Measurements from ENCODE around the gene DPYSL5. TPM values are rescaled to one million over a fixed set of nuclear protein-coding genes. Genes with fewer than 3 reads are reported as not detected.

The DPYSL5 gene
- total and polyA plus RNA-seq, 9 of the 15 experiments (the other 6 are each of a cell fraction or from before 2014, with no cell fraction given), result 0.06 TPM; not detected in 8

- Histone ChIP-seq H2AFZ (ENCODE audit: low read depth, low read length) (no peak overlapping the region), H3K9me1 (ENCODE audit: control insufficient read depth, insufficient read depth, low read length) (no peaks in the 10 kb centered on the region), H3K27ac (ENCODE audit: extremely low read depth, low read depth, low read length) (no peak overlapping the region), H4K20me1 (replicated peaks; ENCODE audit: control insufficient read depth, insufficient read depth, low read length) (no peaks in the 10 kb centered on the region), H3K4me2 (ENCODE audit: insufficient read depth, low read length) (no peak overlapping the region), H3K9me3 (replicated peaks; ENCODE audit: control insufficient read depth, insufficient read depth, low read depth, low read length) (no peaks in the 10 kb centered on the region), H3K27me3 (ENCODE audit: control insufficient read depth in 2 of 2, insufficient read depth in 2 of 2, low read length in 2 of 2) (peaks cover 28 to 56% of the 10 kb centered on the region in 2 experiments), H3K9ac (ENCODE audit: insufficient read depth in 1 of 2, low read depth in 2 of 2, low read length in 2 of 2) (no peak overlapping the region), H3K36me3 (ENCODE audit: control insufficient read depth, insufficient read depth, low read length) (no peaks in the 10 kb centered on the region), H3K79me2 (ENCODE audit: control insufficient read depth, insufficient read depth, low read length) (no peaks in the 10 kb centered on the region), H3K4me3 (no peak overlapping the region), H3K4me1 (replicated peaks in 1 of 2; ENCODE audit: control insufficient read depth in 2 of 2, insufficient read depth in 2 of 2, low read length in 2 of 2) (peaks cover 4 to 5% of the 10 kb centered on the region in 2 experiments; a peak in 3 of 5 replicates)
- in situ Hi-C loops (cut with MboI) (no loop called here), intact Hi-C loops (cut with micrococcal nuclease) (no loop called here)
- DNase-seq (ENCODE audit: extremely low read depth in 1 of 4, low spot score in 3 of 4) (no peak), FAIRE-seq (no peak), ATAC-seq (no peak)
- no TSS peak for BruUV-seq (replicated peaks)
- TF ChIP-seq ZNF12 (CRISPR knock-in tag; IDR thresholded peaks at IDR 0.05) (no peak), SMARCE1 (IDR thresholded peaks at IDR 0.05) (no peak), GTF2B (IDR thresholded peaks at IDR 0.05; ENCODE audit: extremely low read depth, insufficient read length) (no peak), ZNF512 (tag; IDR thresholded peaks at IDR 0.05) (no peak), DMBX1 (CRISPR knock-in tag; IDR thresholded peaks at IDR 0.05; ENCODE audit: borderline replicate concordance) (no peak), U2AF2 (optimal IDR thresholded peaks at IDR 0.05; ENCODE audit: low read depth, low read length) (no peak), NRF1 (conservative IDR thresholded peaks at IDR 0.05 in 1 of 2, IDR thresholded peaks at IDR 0.05 in 1 of 2) (no peak), RBM22 (IDR thresholded peaks at IDR 0.05; ENCODE audit: low read depth, low read length, poor library complexity, severe bottlenecking) (no peak), ZNF785 (CRISPR knock-in tag; IDR thresholded peaks at IDR 0.05) (no peak), TBL1XR1 (IDR thresholded peaks at IDR 0.05; ENCODE audit: low read length in 2 of 2) (no peak), ZNF830 (CRISPR knock-in tag; IDR thresholded peaks at IDR 0.05) (no peak)
- TF ChIP-seq, protein P1, sequence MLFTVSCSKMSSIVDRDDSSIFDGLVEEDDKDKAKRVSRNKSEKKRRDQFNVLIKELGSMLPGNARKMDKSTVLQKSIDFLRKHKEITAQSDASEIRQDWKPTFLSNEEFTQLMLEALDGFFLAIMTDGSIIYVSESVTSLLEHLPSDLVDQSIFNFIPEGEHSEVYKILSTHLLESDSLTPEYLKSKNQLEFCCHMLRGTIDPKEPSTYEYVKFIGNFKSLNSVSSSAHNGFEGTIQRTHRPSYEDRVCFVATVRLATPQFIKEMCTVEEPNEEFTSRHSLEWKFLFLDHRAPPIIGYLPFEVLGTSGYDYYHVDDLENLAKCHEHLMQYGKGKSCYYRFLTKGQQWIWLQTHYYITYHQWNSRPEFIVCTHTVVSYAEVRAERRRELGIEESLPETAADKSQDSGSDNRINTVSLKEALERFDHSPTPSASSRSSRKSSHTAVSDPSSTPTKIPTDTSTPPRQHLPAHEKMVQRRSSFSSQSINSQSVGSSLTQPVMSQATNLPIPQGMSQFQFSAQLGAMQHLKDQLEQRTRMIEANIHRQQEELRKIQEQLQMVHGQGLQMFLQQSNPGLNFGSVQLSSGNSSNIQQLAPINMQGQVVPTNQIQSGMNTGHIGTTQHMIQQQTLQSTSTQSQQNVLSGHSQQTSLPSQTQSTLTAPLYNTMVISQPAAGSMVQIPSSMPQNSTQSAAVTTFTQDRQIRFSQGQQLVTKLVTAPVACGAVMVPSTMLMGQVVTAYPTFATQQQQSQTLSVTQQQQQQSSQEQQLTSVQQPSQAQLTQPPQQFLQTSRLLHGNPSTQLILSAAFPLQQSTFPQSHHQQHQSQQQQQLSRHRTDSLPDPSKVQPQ (CRISPR knock-in tag; IDR thresholded peaks at IDR 0.05; ENCODE audit: borderline replicate concordance), result no peak
- POLR2A ChIA-PET, result interaction anchor here (0.6 to 1.2 kb wide), 2 partner anchors 20 to 120 kb away, joined by 3 read pairs; no protein-coding TSS in a partner anchor
- CTCF ChIA-PET (ENCODE audit: low intra/inter-chr PET ratio), result no interaction called here
- 1% methylated on average over 5 of the region's 5 CpGs for WGBS (ENCODE audit: insufficient coverage, low coverage, missing lambda C conversion rate)
Measured at GRCh38 chr2:26818255-26818654, 29.7 kb upstream of the DPYSL5 start.

Data from K562 (cell line).